Psoas muscle (tissue), 8 donors: Measurements from ENCODE around the gene HKDC1. TPM values are rescaled to one million over a fixed set of nuclear protein-coding genes. Genes with fewer than 3 reads are reported as not detected.
"Not testable (repeated sequence)": the region's sequence is repeated elsewhere in the genome, so short reads cannot be mapped to it uniquely, and the experiment has no call there.

ENCODE experiments used
- ATAC-seq, 4 donors: fragments of 200-7000 bp; cut with Tn5 transposase; one replicate each; pipeline ENCODE4 v1.9.1; 2020; ENCODE audit warnings: moderate library complexity in 3 of 4, mild to moderate bottlenecking in 2 of 4
- DNase-seq, 2 donors: peaks; one replicate each; pipeline ENCODE4 v3.0.0-alpha.2; 2020
- H3K27ac ChIP-seq: fragments of 200-600 bp; one replicate; pipeline ENCODE4 v1.8.0; 2022
- H3K27me3 ChIP-seq, 3 donors: fragments of 200-600 bp in 1 of 3; one replicate each; pipeline versions ENCODE4 v1.6.1 to v1.8.0; 2013 to 2022; ENCODE audit warnings: low read length in 2 of 3, mild to moderate bottlenecking in 2 of 3, moderate library complexity in 1 of 3; ENCODE audit not compliant: insufficient read depth in 3 of 3
- H3K36me3 ChIP-seq, 2 donors: fragments of 200-600 bp in 1 of 2; one replicate each; pipeline versions ENCODE4 v1.6.1 to v1.8.0; 2013 to 2022; ENCODE audit warnings: low read depth in 1 of 2, mild to moderate bottlenecking in 1 of 2, moderate library complexity in 1 of 2; ENCODE audit not compliant: insufficient read depth in 1 of 2
- H3K4me1 ChIP-seq: fragments of 200-600 bp; one replicate; pipeline ENCODE4 v1.8.0; 2022
- H3K4me3 ChIP-seq: fragments of 200-600 bp; one replicate; pipeline ENCODE4 v1.8.0; 2022; ENCODE audit warnings: mild to moderate bottlenecking
- H3K9me3 ChIP-seq: fragments of 200-600 bp; one replicate; pipeline ENCODE4 v1.8.0; 2022
- WGBS, 3 donors: extraction: QIAGEN DNeasy Blood & Tissue Kit; methylation state at CpG; one replicate each; pipeline versions ENCODE4 v1.1.6 to v1.1.7; 2013; 5-methylcytosine and 5-hydroxymethylcytosine counted together
- intact Hi-C, 2 donors: fragments of 100-400 bp; cut with DNase I; formaldehyde crosslinking; loops; one replicate each; pipeline versions ENCODE4 v1.11.0 to v1.14.2; 2022
- polyA plus RNA-seq, 3 donors: library from polyadenylated mRNA; stranded (reverse); fragments of 200-250 nt; gene quantifications; one replicate each; pipeline ENCODE4 v1.2.3, GENCODE V29; 2013
- total RNA-seq, 4 donors: library from RNA; stranded (reverse); fragmentation: NEBNext Ultra II Directional in 2 of 4; extraction: Animal tissue kit (Norgen Biotek cat#: 25700) in 2 of 4; gene quantifications; one replicate each; pipeline versions ENCODE4 v1.2.1 to v1.2.4, GENCODE V29; 2021 to 2023
- TF ChIP-seq, protein P1 (sequence below): fragments of 200-600 bp; IDR thresholded peaks from one replicate; pipeline ENCODE4 v1.8.0; 2022; ENCODE audit warnings: antibody characterized with exemption
- donor health status: healthy with polysubstance abuse.
- donor health status: DM: no; HTN: no; CAD: no; lungs with moderate emphysema.
- donor health status: Bipolar disorder and iron deficiency.
- donor health status: healthy.
- donor health status: DM: yes; HTN: yes; CAD: no.
- donor health status: DM: no; HTN: no; CAD: no.
- donor health status: DM: no; HTN: no; CAD: no.
- donor health status: DM: yes; HTN: yes; CAD: no.

Gene HKDC1
- total and polyA plus RNA-seq, 7 donors, result 0.03 TPM; not detected in 5

DNA sequence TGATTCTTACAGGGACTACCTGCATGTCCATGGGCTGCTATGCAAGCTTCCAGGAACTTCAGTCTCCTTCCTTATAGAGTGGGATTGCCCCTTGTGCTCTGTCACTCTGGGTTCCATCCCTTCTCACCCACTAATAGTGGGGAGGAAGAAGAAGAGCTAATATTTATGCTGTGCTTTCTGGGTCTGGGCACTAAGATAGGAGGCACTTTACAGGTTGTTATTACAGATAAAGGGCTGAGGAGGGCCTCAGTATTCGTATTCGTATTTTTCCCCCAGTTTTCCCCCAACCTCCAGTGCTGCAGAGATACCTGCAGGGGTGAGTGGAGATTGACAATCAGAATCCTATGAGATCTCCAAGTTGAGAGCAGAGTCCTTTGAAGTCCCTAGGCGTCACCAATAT is 72.3 kb downstream of the HKDC1 start:
- Histone ChIP-seq H3K27ac (no peak overlapping the region), H3K27me3 (no peaks in the 10 kb centered on the region), H3K4me3 (no peak overlapping the region), H3K36me3 (no peaks in the 10 kb centered on the region), H3K9me3 (no peaks in the 10 kb centered on the region), H3K4me1 (no peaks in the 10 kb centered on the region)
- 56 to 77% (median 60%) methylated on average over 3 of the region's 3 CpGs for WGBS, 3 donors
- TF ChIP-seq, protein P1, sequence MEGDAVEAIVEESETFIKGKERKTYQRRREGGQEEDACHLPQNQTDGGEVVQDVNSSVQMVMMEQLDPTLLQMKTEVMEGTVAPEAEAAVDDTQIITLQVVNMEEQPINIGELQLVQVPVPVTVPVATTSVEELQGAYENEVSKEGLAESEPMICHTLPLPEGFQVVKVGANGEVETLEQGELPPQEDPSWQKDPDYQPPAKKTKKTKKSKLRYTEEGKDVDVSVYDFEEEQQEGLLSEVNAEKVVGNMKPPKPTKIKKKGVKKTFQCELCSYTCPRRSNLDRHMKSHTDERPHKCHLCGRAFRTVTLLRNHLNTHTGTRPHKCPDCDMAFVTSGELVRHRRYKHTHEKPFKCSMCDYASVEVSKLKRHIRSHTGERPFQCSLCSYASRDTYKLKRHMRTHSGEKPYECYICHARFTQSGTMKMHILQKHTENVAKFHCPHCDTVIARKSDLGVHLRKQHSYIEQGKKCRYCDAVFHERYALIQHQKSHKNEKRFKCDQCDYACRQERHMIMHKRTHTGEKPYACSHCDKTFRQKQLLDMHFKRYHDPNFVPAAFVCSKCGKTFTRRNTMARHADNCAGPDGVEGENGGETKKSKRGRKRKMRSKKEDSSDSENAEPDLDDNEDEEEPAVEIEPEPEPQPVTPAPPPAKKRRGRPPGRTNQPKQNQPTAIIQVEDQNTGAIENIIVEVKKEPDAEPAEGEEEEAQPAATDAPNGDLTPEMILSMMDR, result no peak
- no peak for ATAC-seq
- intact Hi-C loops, result no loop called here
- no peak for DNase-seq

DNA sequence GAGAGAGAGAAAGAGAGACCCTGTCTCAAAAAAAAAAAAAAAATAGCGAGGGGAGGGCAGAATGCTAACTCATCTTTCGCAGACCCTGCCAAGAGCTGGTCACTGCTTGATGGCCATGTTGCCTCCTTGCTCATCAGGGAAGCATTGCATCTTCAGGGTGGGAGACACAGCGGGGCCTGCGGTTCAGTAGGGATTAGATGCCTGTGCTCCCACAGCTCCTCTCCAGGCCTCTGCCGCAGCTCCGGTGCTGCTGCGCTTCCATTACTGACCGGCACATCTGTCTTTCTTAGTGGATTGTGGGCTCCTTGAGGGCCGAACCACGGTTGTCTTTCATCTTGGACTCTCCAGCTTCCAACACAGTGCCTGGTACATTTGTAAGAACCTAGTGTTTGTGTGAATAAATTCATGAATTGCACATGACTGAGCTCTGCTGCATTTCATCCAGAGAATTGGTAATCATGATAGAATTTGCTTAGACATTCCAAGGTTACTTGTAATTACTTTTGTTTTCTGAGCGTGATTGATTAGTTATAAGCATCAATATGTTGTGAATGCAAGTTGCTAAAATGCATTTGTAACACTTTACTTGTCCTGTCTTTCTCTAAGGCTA is 75.0 kb downstream of the HKDC1 start:
- intact Hi-C loops, result no loop called here
- DNase-seq (no peak), ATAC-seq (no peak)
- no peaks in the 10 kb centered on the region for H3K27me3 ChIP-seq
- no peaks in the 10 kb centered on the region for H3K36me3 ChIP-seq
- H3K27ac ChIP-seq, result no peak overlapping the region
- no peak overlapping the region for H3K4me3 ChIP-seq
- WGBS, 3 donors, result 82 to 92% (median 87%) methylated on average over 9 to 11 of the region's 11 CpGs
- H3K9me3 ChIP-seq, result no peaks in the 10 kb centered on the region
- no peaks in the 10 kb centered on the region for H3K4me1 ChIP-seq
- TF ChIP-seq, protein P1, result no peak

DNA sequence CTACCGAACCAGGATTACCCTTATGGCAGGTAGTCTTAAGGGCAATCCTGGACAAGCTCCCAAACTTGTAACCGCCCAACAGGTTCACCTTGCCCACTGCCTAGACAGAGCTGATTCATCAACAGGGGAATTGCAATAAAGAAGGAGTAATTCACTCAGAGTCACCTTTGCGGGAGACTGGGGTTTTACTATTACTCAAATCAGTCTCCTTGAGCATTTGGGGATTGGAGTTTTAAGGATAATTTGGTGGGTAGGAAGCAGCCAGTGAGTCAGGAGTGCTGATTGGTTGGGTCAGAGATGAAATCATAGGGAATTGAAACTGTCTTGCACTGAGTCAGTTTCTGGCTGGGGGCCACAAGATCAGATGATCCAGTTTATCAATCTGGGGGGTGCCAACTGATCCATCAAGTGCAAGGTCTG is 83.5 kb downstream of the HKDC1 start:
- intact Hi-C loops, result no loop called here
- no peaks in the 10 kb centered on the region for H3K4me1 ChIP-seq
- H3K27ac ChIP-seq, result no peak overlapping the region
- no peaks in the 10 kb centered on the region for H3K36me3 ChIP-seq
- no peaks in the 10 kb centered on the region for H3K9me3 ChIP-seq
- no peaks in the 10 kb centered on the region for H3K27me3 ChIP-seq
- DNase-seq (no peak), ATAC-seq (no peak)
- TF ChIP-seq, protein P1, result no peak
- H3K4me3 ChIP-seq, result no peak overlapping the region
- WGBS, 3 donors, result 91 to 97% (median 94%) methylated on average over 3 of the region's 3 CpGs

DNA sequence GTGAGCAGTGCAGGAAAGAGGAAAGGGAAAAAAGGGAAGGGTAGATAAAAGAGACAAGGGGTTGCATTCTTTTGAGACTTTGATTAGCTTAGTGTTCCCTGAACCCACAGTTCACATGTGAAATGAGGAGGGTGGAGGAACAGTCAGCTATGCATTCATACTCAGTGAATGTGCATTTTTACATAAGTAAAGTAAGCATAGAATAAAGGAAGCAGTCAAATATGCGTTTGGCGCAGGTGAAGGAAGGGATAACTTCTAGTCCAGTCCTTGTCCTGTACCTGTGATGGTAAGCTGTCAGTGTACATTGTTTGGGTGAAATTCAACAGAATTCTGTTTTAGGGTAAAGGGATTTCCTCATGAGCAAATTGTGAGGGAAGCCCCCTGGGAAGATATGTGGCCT is 86.3 kb downstream of the HKDC1 start:
- Histone ChIP-seq H3K36me3 (no peaks in the 10 kb centered on the region), H3K27ac (no peak overlapping the region), H3K9me3 (no peaks in the 10 kb centered on the region), H3K4me1 (no peaks in the 10 kb centered on the region), H3K4me3 (no peak overlapping the region), H3K27me3 (no peaks in the 10 kb centered on the region)
- intact Hi-C loops, result no loop called here
- TF ChIP-seq, protein P1, result no peak
- ATAC-seq (no peak), DNase-seq (no peak)
- WGBS, 3 donors, result 94 to 95% (median 95%) methylated on average over 2 of the region's 2 CpGs

DNA sequence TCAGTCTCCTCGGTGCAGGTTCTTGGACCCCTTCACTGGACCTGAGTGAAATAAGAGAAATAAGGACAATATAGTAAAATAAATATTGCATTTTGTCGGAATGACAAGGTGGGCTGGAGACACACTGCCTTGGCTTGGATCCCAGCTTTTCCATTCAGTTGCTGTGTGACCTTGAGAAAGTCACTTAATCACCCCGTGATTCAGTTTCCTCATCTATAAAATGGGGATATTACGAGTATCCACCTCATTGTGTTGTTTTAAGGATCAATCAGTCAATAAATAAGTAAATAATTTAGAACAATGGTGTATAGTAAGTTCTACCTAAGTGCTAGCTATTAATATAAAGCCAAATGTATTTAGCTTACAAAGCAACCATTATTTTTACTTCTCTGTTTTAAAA is 87.3 kb downstream of the HKDC1 start:
- Histone ChIP-seq H3K4me3 (no peak overlapping the region), H3K27me3 (no peaks in the 10 kb centered on the region), H3K36me3 (no peaks in the 10 kb centered on the region), H3K27ac (no peak overlapping the region), H3K4me1 (no peaks in the 10 kb centered on the region), H3K9me3 (no peaks in the 10 kb centered on the region)
- intact Hi-C loops, result no loop called here
- ATAC-seq (no peak), DNase-seq (no peak)
- WGBS, 3 donors, result 84 to 86% (median 85%) methylated on average over 4 of the region's 4 CpGs
- TF ChIP-seq, protein P1, result no peak

DNA sequence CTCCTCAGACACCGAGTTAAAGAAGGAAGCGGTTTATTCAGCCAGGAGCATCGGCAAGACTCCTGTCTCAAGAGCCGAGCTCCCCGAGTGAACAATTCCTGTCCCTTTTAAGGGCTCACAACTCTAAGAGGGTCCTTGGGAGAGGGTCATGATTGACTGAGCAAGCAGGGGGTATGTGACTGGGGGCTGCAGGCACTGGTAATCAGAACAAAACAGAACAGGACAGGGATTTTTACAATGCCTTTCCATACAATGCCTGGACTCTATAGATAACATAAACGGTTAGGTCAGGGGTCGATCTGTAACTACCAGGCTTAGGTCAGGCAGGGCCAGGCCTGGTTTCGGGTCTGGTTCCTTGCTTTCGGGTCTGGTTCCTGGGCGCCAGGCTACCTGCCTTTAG is 88.2 kb downstream of the HKDC1 start:
- DNase-seq, H3K27me3 ChIP-seq, H3K27ac ChIP-seq, H3K36me3 ChIP-seq, ATAC-seq, H3K4me1 ChIP-seq, H3K4me3 ChIP-seq, H3K9me3 ChIP-seq, intact Hi-C loops: not testable (repeated sequence)
- 94 to 96% (median 95%) methylated on average over 10 of the region's 10 CpGs for WGBS, 3 donors
